Tibial artery (tissue), 4 donors: Measurements from ENCODE around the gene ATP5PD.

ENCODE experiments used
- DNase-seq, 2 donors: peaks; one replicate each; pipeline ENCODE4 v3.0.0-alpha.2; 2019
- H3K27ac ChIP-seq, 2 donors: fragments of 200-600 bp; sonication (generic) in 1 of 2; 1 replicate in 1 of 2; 2 replicates in 1 of 2; pipeline ENCODE4 v1.5.1; 2018 to 2019; ENCODE audit warnings: mild to moderate bottlenecking in 1 of 2
- H3K27me3 ChIP-seq, 2 donors: fragments of 200-600 bp; sonication (generic) in 1 of 2; one replicate each; pipeline versions ENCODE4 v1.5.1 to v1.6.0; 2016 to 2019
- H3K36me3 ChIP-seq, 3 donors: fragments of 200-600 bp; sonication (generic) in 2 of 3; one replicate each; pipeline ENCODE4 v1.5.1; 2016 to 2019; ENCODE audit warnings: mild to moderate bottlenecking in 2 of 3
- H3K4me1 ChIP-seq, 4 donors: fragments of 200-600 bp; sonication (generic) in 2 of 4; 1 replicate in 3 of 4; 2 replicates in 1 of 4; pipeline ENCODE4 v1.5.1; 2016 to 2019
- H3K4me3 ChIP-seq, 2 donors: fragments of 200-600 bp; sonication (generic) in 1 of 2; 1 replicate in 1 of 2; 2 replicates in 1 of 2; pipeline ENCODE4 v1.5.1; 2018 to 2019; ENCODE audit warnings: mild to moderate bottlenecking in 2 of 2
- H3K9me3 ChIP-seq, 3 donors: fragments of 200-600 bp; sonication (generic) in 1 of 3; one replicate each; pipeline ENCODE4 v1.5.1; 2016 to 2019
- intact Hi-C: fragments of 100-400 bp; cut with DNase I; formaldehyde crosslinking; loops from one replicate; pipeline ENCODE4 v1.15.0; 2023; ENCODE audit warnings: low total_unique reads
- TF ChIP-seq, protein P1 (sequence below), 2 experiments: fragments of 200-600 bp in 1 of 2; fragments of 450-650 bp in 1 of 2; IDR thresholded peaks; one replicate each; pipeline ENCODE4 v1.5.1; 2017 to 2019; ENCODE audit warnings: antibody characterized with exemption in 2 of 2, mild to moderate bottlenecking in 1 of 2, moderate library complexity in 1 of 2

Gene ATP5PD

DNA sequence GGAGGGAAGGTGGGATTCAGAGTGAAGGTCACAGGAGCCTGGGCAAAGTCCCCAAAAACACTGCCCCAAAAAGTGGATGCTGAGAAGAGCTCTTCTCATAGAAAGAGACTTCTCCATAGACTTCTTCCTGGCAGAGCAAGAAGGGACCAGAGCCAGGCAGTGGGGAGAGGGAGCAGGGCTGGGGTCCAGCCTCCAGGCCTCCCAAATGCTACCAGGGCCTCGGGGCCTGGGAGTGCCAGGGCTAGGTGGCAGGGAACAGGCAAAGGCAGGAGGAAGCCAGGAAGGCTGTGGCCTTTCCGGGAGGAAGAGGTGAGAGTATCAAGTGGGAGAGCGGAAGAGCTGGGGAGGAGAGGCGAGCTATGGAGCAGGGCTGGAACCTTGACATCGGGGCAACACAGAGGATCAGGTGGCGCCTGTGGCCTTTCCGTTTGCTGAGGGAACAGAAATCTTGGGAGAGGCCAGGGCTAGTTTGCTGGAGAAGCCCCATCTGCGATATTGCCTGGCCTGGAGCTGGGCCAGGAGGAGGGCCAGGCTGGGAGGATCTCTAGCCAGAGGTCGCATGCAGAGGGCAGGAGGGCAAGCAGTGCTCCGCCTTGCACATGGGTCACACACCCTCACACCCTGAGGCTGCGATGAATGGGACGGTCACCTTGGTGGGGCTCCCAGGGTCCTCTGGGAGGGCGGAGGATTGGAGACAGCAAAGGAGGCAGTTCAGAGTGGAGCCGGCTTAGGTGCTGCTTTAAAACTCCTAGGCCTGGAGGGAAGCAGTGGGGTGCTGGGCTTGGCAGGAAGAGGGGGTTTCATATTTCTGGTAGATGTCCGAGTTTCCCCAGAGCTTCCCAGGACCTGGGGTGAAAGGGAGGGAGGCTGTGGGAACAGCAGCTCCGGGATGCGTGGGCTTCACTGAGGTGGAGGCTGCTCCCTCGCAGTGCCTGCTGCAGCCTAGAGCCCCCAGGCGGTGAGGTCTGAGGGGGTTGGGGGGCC, 44.4 kb upstream of the ATP5PD start:
- no peak overlapping the region for H3K27ac ChIP-seq
- DNase-seq = no peak
- H3K4me1 ChIP-seq = peaks cover 0 to 52% (median 17%) of the 10 kb centered on the region in 4 donors
- no peak overlapping the region for H3K4me3 ChIP-seq
- H3K36me3 ChIP-seq = no peaks in the 10 kb centered on the region
- peaks cover 0 to 8% of the 10 kb centered on the region in 2 donors for H3K27me3 ChIP-seq
- H3K9me3 ChIP-seq = no peaks in the 10 kb centered on the region
- TF ChIP-seq, protein P1, sequence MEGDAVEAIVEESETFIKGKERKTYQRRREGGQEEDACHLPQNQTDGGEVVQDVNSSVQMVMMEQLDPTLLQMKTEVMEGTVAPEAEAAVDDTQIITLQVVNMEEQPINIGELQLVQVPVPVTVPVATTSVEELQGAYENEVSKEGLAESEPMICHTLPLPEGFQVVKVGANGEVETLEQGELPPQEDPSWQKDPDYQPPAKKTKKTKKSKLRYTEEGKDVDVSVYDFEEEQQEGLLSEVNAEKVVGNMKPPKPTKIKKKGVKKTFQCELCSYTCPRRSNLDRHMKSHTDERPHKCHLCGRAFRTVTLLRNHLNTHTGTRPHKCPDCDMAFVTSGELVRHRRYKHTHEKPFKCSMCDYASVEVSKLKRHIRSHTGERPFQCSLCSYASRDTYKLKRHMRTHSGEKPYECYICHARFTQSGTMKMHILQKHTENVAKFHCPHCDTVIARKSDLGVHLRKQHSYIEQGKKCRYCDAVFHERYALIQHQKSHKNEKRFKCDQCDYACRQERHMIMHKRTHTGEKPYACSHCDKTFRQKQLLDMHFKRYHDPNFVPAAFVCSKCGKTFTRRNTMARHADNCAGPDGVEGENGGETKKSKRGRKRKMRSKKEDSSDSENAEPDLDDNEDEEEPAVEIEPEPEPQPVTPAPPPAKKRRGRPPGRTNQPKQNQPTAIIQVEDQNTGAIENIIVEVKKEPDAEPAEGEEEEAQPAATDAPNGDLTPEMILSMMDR (IDR thresholded peaks at IDR 0.05) = no peak
- intact Hi-C loops = no loop called here

DNA sequence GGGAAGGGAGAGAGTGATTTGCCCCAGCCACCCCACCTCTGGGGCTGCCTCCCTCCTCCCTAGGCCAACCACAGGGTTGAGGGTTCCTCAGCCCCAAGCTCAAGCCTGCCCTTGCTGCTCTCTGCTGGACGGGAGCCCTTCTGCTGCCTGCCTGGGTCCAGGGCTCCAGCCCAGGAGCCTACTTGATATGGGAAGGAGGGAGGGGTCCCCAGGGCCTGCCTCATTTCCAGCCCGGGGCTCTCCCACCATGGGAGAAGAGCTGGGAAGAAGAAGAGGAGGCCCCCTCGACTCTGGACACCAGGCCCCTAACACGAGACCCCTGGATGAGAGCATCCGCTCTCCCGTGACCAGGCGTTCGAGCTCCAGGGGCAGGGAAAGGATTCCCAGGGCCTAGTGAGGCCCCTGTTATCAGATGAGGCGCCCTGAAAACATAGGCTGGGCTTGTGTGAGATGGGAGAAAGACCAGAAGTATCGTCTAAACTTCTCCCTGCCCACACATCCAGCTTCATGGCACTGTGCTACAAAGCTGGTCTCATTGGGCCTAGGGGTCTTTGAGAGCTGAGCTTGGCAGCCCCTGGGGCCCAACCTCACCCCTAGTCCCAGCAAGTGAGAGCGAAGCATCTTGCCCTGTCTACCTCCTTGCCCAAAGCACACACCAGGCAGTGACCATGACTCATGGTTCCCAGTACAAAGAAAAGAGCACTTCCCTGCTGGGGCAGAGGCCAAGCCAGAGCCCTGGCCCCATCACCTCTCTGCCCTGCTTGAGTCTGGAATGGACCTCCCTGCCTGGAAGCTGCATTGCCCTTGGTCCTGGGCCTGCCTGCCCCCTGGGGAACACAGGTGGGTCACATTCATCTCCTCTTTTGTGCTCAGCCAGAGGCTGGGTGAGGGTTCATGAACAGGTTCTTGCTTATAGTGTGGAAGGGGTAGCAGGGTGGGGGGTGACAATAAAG, 42.0 kb upstream of the ATP5PD start:
- intact Hi-C loops = no loop called here
- H3K4me3 ChIP-seq = peak overlapping the region; percentile 48 to 53

DNA sequence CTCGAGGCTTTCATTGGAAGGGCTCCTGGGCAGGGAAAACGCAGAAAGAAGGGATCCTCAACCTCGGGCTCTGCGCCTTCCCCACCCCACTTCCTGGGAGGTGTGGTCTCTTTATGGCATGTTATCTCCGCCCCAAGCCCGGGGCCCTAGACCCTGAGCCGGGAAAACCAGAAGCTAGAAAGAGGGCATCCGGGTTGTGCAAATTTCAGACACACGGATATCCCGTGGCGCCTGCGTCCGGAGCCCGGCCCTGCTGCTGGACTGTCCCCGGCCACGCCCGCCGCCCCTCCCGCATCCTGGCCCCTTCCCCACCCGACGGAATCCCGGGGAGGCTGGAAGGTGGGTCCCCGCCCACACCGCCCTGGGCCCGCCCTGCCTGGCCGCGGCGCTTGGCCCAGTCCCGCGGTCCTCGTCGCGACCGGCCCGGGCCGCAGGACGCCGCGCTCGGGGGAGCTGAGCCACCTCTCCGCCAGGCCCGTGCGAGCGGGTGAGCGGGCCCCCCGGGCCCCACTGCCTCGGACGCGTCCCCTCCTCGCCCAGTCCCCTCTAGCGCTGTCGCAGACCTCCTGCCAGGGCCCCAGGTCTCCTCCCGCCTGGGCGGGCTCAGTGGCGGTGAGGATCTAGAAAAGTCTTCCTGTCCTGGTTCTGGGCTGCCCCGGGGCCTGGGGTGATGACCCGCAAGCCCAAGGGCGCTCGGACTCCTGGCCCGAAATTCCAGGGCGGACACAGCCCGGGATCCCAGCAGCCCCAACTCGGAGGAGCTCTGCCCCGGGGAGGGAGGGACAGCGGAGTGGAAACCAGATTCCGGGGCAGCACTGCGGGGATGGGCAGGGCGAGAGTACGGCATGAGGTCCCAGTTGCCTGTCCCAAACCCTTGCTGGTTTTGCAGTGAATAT, 41.0 kb upstream of the ATP5PD start, which contains the start of gene SLC16A5:
Gene SLC16A5, plus strand, starts transcription at position 397 of the 896 bp plus-strand sequence. CDS start 5,683 bp downstream, outside the sequence.
- Histone ChIP-seq H3K36me3 (no peaks in the 10 kb centered on the region), H3K9me3 (no peaks in the 10 kb centered on the region), H3K27me3 (peaks cover 0 to 8% of the 10 kb centered on the region in 2 donors), H3K4me3 (peak within 1 kb of the TSS; percentile 48 to 53), H3K4me1 (peaks cover 0 to 39% (median 14%) of the 10 kb centered on the region in 4 donors), H3K27ac (peak within 1 kb of the TSS; percentile 45 to 54)
- TF ChIP-seq, protein P1 (IDR thresholded peaks at IDR 0.05) = no peak
- peak; percentile 86 to 88 for DNase-seq
- intact Hi-C loops = no loop called here

More for the DNA sequence above, 42.0 kb upstream of the ATP5PD start:
- Histone ChIP-seq H3K4me1 (peaks cover 0 to 48% (median 14%) of the 10 kb centered on the region in 4 donors), H3K36me3 (no peaks in the 10 kb centered on the region), H3K9me3 (no peaks in the 10 kb centered on the region), H3K27ac (peak overlapping the region; percentile 45 to 54), H3K27me3 (peaks cover 0 to 8% of the 10 kb centered on the region in 2 donors)
- DNase-seq = no peak
- TF ChIP-seq, protein P1 (IDR thresholded peaks at IDR 0.05) = no peak

DNA sequence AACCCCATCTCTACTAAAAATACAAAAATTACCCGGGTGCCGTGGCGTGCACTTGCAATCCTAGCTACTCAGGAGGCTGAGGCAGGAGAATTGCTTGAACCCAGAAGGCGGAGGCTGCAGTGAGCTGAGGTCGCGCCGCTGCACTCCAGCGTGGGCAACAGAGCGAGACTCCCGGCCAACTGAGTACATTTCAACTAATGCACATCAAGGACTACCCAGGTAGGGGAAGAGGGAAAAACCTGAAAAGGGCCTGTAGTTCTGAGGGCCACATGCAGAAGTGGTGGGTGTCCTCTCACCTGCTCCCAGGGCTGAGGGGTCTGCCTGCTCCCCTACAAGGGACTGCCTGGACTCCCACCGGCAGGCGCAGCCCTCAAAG, 40.4 kb upstream of the ATP5PD start:
- no peaks in the 10 kb centered on the region for H3K9me3 ChIP-seq
- peaks cover 0 to 10% of the 10 kb centered on the region in 2 donors for H3K27me3 ChIP-seq
- TF ChIP-seq, protein P1 (IDR thresholded peaks at IDR 0.05) = no peak
- H3K4me1 ChIP-seq = peaks cover 0 to 39% (median 14%) of the 10 kb centered on the region in 4 donors
- peak overlapping the region; percentile 45 to 54 for H3K27ac ChIP-seq
- DNase-seq = no peak
- intact Hi-C loops = no loop called here
- H3K36me3 ChIP-seq = no peaks in the 10 kb centered on the region
- H3K4me3 ChIP-seq = peak overlapping the region; percentile 48 to 53
